Skeletal muscle cell (primary cell): ENCODE results near the gene FAM83E.

ENCODE experiments used
- DNase-seq: peaks from one replicate; pipeline ENCODE4 v3.0.0-alpha.2; 2010; ENCODE audit warnings: low read depth
- H3K4me3 ChIP-seq: 2 replicates; pipeline ENCODE4 v1.5.1; 2011; ENCODE audit warnings: low read depth, mild to moderate bottlenecking, control low read depth, low read length, moderate library complexity

Gene FAM83E

DNA sequence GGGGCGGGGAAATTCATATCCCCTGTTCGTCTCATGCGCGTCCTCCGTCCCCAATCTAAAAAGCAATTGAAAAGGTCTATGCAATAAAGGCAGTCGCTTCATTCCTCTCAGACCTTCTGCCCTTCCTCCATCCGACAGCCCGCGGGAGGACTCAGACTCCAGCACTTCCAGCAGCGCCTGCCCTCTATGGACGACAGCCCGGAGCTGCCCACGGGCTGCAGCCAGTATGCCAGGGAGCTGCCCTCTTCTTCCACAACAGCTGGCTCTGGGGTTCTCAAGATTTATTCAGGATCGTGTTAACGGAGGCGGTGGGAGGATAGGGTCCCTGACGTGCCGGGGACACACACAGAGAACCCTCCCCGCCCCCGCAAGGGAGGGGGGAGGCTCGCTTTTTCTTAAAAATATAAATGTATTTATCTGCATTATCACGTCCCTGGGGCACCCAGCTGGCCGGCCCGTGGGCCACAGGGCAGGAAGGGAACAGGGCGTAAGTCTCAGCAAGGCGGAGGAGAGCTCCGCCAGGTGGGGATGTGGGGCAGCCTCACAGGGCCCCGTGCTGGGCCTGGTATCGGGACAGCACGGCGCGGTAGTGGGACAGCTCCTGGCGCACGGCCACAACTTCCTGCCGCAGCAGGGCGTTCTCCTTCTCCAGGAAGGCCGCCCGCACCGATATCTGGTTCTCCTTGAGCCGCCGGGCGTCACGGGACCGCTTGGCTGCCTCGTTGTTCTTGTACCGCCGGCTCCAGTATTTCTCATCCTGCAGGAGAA, 15.6 kb upstream of the FAM83E start:
- H3K4me3 ChIP-seq: peak overlapping the region; percentile 3

DNA sequence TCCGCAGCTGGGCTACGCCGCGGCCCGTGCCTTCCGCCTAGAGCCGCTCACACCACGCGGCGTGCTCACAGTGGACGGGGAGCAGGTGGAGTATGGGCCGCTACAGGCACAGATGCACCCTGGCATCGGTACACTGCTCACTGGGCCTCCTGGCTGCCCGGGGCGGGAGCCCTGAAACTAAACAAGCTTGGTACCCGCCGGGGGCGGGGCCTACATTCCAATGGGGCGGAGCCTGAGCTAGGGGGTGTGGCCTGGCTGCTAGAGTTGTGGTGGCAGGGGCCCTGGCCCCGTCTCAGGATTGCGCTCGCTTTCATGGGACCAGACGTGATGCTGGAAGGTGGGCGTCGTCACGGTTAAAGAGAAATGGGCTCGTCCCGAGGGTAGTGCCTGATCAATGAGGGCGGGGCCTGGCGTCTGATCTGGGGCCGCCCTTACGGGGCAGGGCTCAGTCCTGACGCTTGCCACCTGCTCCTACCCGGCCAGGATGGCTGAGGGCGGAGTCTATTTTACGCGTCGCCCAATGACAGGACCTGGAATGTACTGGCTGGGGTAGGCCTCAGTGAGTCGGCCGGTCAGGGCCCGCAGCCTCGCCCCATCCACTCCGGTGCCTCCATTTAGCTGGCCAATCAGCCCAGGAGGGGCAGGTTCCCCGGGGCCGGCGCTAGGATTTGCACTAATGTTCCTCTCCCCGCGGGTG, 14.9 kb upstream of the FAM83E start:
- DNase-seq: no peak
- H3K4me3 ChIP-seq: no peak overlapping the region

More for the DNA sequence above, 15.6 kb upstream of the FAM83E start:
- DNase-seq: no peak

DNA sequence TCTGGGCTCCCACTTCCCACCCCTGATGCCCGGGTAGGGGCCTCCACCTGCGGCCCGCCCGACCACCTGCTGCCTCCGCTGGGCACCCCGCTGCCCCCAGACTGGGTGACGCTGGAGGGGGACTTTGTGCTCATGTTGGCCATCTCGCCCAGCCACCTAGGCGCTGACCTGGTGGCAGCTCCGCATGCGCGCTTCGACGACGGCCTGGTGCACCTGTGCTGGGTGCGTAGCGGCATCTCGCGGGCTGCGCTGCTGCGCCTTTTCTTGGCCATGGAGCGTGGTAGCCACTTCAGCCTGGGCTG, 14.4 kb upstream of the FAM83E start:
- DNase-seq: no peak
- H3K4me3 ChIP-seq: no peak overlapping the region

DNA sequence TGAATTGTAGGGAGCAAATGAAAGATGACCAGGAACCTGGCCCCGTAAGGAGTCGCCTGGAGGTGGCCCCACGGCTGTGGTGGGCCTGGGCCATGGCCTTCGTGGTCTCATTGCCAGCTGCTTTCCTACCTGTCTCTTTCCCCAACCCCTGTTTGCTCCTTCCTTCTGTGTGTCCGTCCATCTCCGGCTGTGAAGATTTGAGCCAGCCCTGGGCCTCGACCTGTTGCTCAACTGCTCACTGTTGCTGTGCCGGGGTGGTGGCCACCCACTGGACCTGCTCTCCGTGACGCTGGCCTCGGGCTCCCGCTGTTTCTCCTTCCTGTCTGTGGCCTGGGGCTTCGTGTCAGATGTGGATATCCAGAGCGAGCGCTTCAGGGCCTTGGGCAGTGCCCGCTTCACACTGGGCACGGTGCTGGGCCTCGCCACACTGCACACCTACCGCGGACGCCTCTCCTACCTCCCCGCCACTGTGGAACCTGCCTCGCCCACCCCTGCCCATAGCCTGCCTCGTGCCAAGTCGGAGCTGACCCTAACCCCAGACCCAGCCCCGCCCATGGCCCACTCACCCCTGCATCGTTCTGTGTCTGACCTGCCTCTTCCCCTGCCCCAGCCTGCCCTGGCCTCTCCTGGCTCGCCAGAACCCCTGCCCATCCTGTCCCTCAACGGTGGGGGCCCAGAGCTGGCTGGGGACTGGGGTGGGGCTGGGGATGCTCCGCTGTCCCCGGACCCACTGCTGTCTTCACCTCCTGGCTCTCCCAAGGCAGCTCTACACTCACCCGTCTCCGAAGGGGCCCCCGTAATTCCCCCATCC, 13.8 kb upstream of the FAM83E start:
- no peak overlapping the region for H3K4me3 ChIP-seq
- DNase-seq: no peak

DNA sequence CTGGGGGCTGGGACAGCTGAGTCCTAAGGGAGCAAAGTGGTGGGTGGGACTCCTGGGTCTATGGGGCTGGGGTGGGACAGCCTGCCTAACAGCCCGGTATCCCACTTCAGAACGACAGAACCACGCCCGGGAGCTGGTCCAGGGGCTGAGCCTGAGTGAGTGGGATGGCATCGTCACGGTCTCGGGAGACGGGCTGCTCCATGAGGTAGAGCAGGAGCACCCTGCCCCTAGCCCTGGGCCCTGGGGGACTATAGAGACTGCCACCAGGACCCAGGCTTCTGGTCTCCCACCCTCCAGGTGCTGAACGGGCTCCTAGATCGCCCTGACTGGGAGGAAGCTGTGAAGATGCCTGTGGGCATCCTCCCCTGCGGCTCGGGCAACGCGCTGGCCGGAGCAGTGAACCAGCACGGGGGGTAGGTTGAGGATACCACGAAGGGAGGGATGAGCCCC, 13.0 kb upstream of the FAM83E start:
- DNase-seq: no peak
- no peak overlapping the region for H3K4me3 ChIP-seq

DNA sequence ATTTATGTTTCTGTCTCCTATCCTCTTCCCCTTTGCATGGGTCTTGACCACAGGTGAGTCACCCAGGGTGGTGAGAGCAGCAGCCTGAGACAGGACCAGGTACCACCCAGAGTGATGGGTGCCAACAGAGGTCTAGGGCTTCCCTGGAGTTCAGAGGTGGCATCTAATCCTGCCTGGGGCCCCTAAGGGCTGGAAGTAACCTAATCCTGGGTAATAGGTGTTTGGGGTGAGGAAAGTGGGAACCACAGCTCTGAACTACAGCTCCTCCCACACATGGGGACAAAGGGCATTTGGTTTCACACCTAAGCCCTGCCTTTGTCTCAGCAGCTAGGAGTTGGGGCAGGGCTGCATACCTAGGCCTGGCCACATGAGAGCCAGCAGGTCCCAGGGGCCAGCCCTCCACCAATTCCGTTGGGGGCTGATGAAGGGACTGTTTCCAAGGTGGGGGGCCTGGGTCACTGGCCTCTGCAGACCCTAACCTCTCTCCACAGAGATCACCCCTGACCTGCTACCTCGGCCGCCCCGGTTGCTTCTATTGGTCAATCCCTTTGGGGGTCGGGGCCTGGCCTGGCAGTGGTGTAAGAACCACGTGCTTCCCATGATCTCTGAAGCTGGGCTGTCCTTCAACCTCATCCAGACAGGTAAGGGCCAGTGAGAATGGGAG, 12.5 kb upstream of the FAM83E start:
- DNase-seq: no peak
- H3K4me3 ChIP-seq: no peak overlapping the region

DNA sequence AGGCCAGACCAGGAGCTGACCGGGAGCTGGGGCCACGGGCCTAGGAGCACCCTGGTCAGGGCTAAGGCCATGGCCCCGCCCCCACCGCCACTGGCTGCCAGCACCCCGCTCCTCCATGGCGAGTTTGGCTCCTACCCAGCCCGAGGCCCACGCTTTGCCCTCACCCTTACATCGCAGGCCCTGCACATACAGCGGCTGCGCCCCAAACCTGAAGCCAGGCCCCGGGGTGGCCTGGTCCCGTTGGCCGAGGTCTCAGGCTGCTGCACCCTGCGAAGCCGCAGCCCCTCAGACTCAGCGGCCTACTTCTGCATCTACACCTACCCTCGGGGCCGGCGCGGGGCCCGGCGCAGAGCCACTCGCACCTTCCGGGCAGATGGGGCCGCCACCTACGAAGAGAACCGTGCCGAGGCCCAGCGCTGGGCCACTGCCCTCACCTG, 11.0 kb upstream of the FAM83E start:
- no peak overlapping the region for H3K4me3 ChIP-seq
- no peak for DNase-seq

DNA sequence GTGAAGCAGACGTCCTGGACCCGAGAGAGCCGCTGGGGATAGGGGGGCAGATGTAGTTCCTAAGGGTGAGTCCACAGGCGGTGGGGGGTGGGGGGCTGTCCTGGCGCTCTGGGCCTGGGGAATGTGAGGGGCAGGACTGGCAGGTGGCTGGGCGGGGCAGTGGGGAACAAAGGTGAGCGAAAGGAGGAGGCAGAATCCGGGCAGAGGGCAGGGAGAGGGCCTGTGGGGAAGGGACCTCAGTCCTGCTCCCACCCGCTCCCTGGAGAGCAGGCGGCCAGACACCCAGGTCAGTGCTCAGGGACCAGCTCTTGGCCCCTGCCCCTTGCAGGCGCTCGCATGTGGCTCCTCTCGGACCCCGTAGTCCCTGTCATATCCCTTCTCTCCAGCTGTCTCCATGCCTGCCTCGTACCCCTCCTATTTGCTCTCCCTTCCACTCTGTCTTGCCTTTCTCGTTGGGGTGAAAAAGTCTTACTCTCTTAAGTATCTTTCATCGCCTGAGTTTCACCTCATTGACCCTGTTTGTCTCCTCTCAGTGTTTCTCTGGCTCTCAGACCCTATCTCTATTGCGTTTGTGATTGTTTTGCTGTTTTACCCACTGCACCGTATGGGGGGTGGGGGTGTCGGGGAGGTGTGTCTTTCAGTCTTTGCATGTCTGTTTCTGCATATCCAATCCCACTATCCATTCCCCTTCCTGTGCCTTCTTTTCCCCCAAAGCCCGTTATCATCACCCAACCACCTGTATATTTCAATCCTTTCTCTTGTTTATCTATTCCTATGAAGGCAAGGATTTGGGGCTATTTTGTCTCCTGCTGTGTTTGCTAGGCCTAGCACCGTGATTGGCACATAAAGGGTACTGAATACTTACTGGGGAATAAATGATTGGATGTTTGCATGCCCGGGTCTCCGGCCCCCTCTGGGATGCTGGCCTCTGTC, 10.2 kb upstream of the FAM83E start:
- DNase-seq: no peak

DNA sequence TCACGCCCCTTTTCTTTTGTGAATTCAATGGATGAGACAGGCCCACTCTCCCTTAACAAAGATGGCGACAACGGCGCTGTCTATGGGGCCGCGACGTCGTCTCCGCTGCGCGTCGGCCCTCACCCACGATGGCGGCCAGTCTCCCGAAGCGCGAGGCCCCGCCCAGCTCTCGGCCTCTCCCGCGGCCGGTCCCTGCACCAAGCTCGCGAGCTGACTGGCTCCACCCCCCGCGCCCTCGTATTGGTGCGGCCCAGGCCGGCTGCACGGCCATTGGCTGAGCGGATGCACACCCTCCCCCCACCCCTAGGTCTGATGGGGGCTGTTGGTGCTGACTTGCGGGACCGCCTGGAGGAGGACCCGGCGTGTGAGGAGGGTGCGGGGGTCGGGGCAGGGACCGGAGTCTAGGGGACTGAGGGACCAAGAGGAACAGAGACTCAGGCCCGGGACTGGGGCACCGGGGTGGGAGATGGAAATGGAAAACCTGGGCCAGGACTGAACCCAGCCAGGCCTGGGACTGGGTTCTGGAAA, 9.3 kb upstream of the FAM83E start:
- H3K4me3 ChIP-seq: peak overlapping the region; percentile 54
- DNase-seq: peak; percentile 92

More for the DNA sequence above, 10.2 kb upstream of the FAM83E start:
- H3K4me3 ChIP-seq: peak overlapping the region; percentile 54

DNA sequence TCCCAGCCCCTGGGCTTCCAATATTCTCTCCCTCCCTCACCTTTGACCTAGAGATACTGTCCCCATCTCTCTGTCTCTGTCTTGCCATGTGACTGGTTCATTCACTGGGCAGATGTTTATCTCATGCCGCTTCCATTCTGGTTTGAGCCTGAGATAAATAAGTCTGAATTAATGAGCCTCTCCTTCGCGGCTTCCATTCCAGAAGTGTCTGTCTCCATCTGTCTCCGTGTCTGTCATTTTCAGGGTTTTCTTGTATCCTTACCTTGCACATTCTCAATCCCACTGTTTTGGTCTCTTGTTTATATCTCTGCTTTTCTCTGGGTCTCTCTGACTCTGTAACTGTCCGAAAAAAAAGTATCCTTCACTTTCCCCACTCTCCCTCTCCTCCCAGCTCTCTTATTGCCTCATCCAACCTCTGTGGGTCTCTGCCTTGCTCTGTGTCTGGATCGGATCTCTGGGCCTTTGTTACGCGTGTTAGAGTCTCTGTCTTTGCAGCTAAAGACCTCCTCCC, 8.7 kb upstream of the FAM83E start:
- peak overlapping the region; percentile 39 for H3K4me3 ChIP-seq
- no peak for DNase-seq

DNA sequence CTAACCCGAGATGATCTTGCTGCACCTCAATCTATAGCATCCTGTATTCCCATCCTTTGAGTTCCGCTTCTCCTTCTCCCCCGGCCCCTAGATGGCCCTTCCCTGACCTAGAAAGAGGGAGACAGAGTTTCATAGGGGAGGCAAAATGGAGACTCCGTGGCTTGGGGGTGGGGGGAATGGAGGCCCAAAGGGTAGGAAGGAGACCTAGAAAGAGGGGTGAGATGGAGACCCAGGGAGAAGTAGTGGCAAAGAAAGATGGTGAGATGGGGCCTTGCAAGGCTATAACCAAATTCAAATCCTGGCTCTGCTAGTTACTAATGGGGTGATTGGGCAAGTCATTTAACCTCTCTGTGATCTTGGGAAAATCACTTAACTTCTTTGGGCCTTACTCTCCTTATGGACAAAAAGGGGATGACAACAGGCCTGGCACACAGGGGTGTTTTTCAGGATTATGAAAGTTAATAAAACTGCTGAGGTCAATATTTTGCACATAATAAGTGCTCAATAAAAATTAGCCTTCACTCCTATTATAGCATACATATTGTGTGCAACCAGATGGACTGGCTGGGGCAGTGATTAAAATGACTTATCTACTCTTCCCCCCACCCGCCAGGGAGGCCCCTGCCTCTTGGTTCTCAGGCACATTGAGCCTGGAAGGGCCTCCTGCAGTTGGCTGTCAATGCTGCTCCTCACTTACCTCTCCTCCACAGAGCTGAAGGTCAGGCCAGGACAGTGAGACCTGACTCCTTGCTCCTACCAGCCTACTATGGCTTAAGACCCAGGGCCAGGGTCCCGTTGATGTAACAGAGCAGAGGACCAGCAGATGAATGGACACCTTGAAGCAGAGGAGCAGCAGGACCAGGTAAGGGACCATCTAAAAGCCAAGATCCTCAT, 5.1 kb upstream of the FAM83E start:
- DNase-seq: no peak
- peak overlapping the region; percentile 100 for H3K4me3 ChIP-seq

DNA sequence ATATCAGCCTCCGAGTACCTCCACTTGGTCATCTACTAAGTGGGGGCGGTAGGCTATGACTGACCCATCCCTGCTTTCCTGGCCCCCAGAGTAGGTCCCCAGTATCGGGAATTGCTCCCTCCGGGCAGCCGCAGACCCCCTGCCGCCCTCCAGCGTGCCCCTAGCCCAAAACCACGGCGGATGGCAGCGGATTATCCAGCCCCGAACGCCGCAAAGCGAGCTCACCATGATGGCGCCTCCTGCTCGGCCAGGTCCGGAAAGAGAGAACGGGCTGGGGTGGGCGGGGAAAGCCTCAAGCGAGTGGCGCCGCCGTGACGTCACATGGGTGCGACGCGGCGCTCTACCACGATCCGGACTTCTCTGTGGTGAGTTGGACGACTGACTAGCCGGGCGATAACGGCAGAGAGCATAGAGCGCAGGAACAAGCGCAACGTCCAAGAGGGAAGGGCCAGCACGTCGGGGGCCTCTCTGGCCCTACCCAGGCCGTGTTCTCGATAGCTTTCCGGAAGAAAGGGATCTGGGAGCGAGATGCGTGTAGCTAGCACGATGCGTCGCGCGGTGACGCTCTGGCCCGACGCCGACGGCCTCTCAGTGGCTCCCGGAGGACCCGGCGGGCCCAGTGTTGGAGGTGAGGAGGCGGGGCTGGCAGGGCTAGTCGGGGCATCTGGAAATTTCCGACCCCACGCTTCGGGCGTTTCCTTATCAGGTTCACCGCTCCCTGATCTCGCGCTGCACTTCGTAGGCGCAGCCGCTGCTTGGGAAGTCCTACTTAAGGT, 4.2 kb upstream of the FAM83E start, which contains the start of the genes RPL18 and SPHK2:
Gene RPL18 (minus strand): TSS at position 263 of the 776 bp plus-strand sequence. CDS start 35 bp downstream, at position 228.
Gene SPHK2 (plus strand): TSS at position 591 of the 776 bp plus-strand sequence. CDS start 1,009 bp downstream, outside the sequence.
- H3K4me3 ChIP-seq: peak within 1 kb of the TSS; percentile 100
- DNase-seq: peak; percentile 100

DNA sequence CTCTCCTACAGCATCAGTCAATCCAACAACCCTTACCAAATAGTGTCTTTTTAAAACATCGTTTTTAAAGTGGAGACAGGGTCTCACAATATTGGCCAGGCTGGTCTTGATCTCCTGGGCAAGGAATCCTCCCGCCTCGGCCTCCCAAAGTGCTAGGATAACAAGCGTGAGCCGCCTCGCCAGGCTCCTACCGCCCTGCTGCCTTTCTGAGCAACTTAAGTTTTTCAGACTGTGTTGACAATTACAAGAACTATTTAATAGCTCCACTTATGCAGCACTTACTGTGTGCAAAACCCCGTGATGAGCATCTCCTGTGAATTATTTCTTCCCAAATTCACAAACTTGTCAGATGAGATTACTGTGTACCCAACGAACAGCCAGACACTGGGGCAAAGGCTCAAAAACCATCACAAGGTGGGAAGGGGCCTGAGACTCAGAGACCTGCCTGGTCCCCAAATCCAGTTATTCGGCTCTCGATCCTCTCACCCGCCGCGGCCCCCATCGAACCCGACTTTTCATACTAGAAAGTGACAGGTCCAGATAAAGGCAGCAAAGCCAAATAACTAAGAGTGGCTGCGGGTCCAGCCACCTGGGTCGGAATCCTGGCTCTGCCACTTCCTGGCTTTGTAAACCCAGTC, 3.5 kb upstream of the FAM83E start:
- H3K4me3 ChIP-seq: peak overlapping the region; percentile 100
- DNase-seq: no peak

DNA sequence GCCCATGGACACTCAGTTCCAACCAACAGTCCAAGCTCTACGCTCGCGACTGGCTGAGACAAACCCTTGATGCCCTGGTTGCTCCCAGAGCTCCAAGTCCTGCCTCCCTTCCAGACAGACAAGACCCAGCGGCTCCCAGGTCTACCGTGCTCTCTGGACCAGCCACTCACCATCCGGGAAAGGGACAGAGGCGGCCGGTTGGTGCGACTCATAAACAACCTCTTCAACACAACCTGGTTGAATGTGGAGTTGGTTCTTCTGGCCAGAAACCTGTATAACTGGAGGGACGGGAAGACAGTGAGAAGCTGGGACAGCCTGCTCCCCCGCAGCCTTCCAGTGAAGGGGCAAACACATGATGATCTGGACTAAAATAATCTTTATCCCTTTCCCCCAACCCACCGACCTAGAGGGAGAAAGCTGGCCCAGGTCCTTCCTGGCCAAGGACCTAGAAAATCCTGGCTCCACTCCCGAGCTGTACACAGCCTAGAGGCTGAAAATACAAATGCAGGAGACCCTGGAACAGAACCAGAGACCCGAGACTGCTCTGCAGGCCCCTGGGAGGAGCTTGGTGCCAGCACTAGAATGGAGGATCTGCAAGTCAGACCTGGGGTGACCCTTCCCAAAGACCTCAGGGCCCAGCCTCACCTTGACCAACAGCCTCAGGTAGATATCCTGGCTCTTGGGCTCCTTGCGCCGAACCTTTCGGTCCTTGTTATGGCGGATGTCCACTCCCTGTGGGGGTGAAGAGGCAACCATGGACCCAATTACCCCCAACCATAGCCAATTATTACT, 2.5 kb upstream of the FAM83E start:
- DNase-seq: no peak
- peak overlapping the region; percentile 100 for H3K4me3 ChIP-seq

DNA sequence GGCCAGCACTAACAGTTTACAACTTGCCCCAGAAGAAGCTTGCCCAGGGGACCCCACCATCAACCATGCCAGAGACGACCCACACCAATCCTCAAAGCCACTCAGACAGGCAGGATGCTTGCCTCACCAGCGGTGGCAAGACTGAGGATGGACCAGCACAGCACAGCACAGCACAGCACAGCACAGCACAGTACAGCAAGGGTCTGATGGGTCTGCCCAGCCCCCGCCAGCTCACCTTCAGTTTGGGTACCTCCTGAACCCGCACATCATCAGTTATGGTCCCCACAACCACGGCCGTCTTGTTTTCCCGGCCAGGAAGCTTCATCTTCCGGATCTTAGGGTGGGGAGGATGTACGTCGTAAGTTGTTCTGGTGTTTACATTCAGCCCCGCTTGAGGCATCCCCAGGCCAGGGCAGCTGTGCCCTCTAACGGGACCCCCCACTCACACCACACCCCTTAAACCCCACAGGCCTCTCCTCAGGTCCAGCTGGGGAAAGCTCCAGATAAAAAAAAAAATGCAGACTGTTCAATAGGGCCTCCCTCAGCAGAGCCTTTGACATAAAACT, 1.7 kb upstream of the FAM83E start:
- H3K4me3 ChIP-seq: no peak overlapping the region
- DNase-seq: no peak
